HG02759 (cell line): ENCODE results near the gene CFD.
A peak's percentile ranks its signal among the peaks of the same experiment; 100 is the strongest.
"Not testable (repeated sequence)": the region's sequence is repeated elsewhere in the genome, so short reads cannot be mapped to it uniquely, and the experiment has no call there.

ENCODE experiments used
- ATAC-seq: cut with Tn5 transposase; IDR thresholded peaks from one replicate; pipeline ENCODE4 v1.9.1; 2021; ENCODE audit warnings: mild to moderate bottlenecking, moderate library complexity; ENCODE audit not compliant: unreplicated experiment

CFD gene

DNA sequence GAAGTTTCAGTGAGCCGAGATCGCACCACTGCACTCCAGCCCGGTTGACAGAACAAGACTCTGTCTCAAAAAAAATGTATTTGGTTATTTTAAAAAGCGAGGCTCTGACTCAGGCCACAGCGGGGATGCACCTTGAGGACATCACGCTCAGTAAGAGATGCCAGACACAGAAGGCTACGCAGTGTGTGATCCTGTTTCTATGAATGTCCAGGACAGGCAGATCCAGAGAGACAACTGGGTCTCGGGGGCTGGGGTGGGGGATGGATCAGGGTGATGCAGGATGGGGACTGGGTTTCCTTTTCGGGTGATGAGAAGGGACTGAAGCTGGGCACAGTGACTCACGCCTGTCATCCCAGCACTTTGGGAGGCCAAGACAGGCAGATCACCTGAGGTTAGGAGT is 28.1 kb downstream of the CFD start:
- no peak for ATAC-seq

DNA sequence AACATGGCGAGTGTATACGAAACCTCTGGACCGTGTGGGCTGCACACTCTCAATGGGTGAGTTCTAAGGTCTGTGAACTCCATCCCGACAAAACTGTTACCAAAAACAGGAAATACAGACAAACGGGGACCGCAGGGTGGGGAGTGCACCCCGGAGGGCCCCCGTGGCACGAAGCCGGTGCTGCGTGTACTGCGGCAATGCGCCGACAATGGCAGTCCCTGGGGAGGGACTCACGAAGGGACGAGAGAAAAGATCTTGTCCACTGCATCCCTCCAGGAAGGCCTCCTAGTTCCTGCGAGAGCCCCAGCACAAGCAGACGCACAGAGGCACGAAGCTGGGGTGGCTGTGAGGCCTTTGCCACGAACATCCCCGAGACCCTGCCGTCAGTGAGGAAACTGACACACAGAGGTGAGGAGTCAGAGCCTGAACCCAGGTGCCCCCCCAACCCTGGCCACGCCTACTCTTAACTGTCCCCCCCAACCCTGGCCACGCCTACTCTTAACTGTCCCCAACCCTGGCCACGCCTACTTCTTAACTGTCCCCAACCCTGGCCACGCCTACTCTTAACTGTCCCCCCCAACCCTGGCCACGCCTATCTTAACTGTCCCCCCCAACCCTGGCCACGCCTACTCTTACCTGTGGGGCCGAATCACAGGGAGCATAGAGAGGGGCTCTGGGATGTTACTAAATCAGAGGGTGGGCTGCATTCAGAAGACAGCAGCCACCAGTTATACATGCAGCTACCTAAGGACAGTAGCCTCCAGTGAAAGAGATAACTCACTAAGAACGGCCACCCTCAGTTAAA is 29.3 kb downstream of the CFD start:
- ATAC-seq: no peak

DNA sequence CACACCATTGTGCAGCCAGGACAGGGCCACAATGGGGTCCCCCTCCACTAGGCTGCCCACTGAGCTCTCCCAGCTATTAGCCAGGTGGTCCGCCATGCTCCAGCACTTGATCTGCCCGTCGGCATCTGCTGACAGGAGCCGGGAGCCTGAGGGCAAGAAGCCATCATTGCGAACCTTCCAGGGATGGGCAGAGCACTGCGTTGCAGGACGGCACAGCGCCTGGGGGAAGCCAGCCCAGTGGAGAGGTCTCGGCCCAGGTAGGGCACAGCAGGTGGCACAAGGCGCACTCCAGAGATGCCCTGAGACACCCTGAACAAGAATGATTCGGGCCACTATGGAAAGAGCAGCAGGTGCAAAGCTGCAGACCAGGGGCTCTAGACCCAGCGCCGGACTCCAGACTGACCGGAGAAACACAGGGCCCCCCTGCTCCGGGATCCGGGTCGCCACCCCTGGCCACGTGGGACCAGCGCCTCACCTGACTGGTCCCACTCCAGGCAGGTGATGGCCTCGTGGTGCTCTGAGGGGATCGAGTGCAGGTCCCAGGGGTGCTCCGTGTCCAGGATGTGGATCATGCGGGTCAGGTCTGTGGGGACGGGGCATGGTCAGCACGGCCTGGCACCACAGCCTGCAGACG is 30.3 kb downstream of the CFD start:
- no peak for ATAC-seq

DNA sequence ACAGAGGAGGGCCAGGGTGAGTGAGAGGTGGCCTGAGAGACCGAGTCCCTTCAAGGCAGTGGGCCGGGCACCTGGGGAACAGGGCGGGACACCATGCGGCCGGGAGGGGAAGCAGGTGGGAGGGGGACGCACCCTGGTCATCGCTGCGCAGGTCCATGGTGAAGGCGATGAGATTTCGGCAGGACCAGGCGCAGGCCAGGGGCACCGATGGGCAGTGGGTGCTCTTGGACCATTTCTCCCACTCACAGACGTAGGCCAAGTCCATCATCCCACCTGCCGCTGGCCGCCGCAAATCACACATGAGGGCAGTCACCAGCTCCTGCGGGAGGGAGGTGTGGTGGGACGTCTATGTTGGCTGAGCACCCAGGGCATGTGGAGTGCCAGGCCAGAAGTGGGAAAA is 31.4 kb downstream of the CFD start:
- ATAC-seq: no peak

DNA sequence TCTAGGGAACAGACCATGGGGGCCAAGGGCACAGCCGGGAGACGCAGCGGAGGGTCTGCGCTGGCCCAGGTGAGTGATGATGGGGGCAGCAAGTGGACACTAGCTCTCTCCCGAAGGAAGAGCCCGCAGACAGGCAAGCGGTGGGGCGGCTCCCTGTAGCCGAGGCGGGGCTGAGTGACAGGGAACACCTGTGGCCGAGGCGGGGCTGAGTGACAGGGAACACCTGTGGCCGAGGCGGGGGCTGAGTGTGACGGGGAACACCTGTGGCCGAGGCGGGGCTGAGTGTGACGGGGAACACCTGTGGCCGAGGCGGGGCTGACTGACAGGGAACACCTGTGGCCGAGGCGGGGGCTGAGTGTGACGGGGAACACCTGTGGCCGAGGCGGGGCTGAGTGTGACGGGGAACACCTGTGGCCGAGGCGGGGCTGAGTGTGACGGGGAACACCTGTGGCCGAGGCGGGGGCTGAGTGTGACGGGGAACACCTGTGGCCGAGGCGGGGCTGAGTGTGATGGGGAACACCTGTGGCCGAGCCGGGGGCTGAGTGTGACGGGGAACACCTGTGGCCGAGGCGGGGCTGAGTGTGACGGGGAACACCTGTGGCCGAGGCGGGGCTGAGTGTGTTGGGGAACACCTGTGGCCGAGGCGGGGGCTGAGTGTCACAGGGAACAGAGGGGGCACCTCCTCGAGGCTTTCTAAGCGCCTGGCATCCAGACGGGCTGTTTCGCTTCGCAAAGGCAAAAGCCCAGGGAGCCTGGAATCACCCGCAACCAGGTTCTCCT is 32.1 kb downstream of the CFD start:
- ATAC-seq: not testable (repeated sequence)

DNA sequence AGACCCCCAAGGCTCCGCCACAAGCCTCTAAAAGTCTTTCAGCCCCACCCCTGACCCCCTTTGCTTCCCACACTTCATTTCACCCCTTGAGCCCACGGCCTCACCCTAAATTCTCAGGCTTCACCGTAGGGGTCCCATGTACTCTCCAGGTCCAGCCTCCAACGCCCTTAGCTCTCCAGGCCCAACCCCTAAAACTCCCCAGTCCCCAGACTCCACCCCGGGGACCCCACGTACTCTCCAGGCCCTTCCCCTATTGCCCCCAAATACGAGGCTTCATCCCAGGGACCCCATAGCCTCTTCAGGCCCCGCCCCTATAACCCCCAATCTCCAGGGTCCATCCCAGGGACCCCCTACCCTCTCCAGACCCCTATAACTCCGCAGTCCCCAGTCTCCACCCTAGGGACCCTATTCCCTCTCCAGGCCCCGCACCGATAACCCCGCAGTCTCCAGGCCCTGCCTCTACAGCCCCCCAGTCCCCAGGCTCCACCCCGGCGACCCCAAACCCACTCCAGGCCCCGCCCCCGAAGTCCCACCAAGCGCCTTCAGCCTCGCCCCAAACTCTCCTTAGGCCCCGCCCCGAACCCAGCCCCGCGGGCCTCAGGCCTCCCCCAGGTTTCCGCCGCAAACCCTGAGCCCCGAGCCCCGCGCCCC is 32.9 kb downstream of the CFD start:
- ATAC-seq: no peak

DNA sequence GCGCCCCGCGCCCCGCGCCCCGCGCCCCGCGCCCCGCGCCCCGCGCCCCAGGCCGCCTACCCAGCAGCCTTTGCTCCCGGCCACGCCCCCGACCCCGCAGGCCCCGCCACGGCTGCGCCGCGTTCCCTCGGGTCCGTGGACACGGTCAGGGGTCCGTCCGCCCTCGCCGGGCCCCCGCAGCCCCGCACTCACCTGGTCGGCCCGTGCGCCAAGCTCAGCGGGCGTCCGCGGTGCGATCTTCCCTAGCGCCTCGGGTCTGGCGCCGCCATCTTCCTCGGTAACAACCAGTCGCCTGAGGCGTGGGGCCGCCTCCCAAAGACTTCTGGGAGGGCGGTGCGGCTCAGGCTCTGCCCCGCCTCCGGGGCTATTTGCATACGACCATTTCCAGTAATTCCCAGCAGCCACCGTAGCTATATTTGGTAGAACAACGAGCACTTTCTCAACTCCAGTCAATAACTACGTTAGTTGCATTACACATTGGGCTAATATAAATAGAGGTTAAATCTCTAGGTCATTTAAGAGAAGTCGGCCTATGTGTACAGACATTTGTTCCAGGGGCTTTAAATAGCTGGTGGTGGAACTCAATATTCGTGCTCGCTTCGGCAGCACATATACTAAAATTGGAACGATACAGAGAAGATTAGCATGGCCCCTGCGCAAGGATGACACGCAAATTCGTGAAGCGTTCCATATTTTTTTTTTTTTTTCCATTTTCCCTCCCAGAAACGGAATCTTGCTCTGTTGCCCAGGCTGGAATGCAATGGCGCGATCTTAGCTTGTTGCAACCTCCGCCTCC is 33.6 kb downstream of the CFD start, which contains the start of the genes MED16 and RNU6-9:
Gene MED16 (minus strand): TSS at position 294 of the 796 bp plus-strand sequence. CDS start 2,056 bp downstream, outside the sequence.
Gene RNU6-9 (plus strand): TSS at position 591 of the 796 bp plus-strand sequence.
- peak; percentile 85 for ATAC-seq

DNA sequence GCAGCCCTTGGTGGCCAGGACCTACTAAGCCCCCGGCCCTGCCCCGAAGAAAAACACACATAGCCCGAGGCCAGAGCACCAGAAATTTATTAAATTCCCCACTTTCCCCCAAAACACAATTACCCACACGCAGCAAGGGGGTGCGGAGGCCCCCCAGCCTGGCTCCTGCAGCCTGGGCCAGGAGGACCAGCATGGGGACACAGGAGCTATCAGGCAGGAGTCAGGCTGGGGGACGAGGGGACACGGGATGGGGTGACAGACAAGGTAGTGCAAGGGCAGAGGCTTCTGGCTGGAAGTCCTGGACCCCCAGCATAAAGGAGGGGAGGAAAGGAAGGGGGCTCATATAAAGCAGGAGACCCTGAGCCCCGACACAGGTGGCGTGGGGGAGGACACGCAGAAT is 37.0 kb downstream of the CFD start:
- ATAC-seq: no peak

DNA sequence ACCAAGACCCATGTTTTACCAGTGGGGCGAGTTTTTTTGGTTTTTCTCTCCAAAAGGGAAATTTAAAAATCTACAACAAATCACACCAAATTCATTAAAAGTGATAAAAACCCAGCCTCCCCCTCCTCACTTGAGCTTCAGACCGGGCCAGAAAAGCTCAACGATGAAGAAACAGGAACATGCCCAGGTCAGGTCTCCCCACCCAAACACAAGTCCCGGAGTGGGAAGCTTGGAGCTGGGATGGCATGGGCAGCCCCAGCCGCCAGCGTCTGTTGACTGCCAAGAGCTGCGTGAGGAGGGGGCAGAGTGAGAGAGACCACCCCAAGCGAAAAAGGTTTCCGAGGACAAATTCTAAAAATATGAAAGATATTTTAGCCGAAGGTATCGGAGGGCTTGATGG is 37.5 kb downstream of the CFD start:
- no peak for ATAC-seq

DNA sequence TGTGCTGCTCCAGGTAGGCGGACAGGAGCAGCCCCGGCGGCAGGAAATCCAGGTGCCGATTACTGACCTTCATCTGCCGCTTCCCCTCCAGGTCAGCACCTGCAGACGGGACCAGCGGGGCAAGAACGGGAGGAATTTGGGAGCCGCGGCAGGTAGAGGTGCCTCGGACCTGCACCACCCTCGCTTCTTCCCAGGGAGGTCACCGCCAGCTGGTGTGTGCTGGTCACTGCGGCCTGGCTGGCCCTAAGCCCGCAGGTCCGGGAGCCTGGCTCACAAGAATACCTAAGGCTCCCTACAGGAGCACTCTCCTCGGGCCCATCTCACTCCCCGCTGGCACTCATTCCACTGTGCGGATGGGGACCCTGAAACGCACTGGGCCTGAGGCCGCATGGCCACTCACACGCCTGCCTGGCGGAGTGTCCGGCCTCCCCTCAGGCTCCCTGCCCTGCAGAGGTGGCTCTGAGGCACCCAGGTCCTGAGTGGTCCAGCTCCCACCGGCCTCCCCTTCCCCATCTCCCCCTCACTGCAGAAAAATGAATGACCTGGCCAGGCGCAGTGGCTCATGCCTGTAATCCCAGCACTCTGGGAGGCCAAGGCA is 38.1 kb downstream of the CFD start:
- no peak for ATAC-seq

DNA sequence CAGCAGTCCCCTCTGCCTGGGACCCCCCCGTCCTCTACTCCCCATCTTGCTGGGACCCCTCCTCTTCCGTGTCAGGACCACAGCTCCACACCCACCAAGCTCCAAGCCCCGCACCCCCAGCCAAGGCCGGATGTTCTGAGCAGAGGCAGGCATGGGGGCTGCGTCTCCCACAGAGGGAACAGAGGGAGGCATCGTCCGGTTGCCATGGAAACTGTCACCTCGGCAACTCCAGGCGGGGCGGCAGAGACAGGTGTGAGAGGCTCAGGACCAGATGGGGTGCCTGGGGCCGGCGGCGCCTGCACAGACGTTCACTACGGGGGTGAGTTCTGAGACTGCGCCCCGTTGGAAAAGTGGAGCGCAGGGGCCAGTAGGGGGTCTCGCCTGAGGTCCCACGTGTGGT is 39.2 kb downstream of the CFD start:
- ATAC-seq: no peak

DNA sequence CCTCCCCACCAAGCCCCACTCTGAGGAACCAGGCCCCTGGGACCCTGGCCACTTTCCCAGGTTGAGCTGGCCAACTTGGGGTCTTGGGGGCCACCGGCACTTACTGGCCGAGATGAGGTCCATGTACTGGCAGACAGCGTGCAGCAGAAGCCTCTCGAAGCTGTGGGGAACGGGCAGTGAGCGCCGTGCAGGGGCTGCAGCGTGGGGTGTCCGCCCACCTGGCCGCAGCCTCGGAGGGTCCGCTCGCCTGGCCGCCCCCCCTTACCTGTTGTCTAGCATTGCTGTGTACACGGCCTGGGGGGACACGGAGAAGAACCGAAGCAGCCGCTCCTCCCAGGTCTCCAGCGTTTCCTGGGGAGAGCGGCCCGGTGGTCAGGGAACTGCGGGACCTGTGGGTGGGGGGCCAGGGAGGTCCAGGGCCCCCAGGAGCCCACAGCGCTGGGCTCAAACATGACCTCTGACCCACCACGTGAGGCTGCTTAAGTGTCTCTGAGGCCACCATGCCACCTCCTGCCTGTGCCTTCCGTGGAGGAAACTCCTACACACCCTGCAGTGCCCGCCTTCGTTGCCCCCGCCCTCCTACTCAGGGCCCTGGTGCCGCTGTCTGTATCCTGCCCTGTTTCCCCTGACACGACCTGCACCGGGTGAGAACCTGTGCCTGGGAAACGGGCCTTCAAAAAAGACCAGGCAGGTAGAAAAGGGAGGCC is 40.0 kb downstream of the CFD start:
- no peak for ATAC-seq

DNA sequence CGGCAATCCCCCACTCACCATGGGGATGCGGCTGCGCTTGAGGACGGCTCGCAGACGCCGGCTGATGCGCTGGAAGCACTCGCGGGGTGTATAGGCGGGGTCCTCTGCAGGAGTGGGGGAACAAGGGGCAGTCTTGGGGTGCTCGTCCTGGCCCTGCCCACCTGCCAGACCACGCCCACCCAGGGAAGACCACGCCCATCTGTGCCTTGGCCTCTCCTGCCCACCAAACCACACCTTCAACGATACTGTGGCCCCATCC is 40.5 kb downstream of the CFD start:
- ATAC-seq: no peak

DNA sequence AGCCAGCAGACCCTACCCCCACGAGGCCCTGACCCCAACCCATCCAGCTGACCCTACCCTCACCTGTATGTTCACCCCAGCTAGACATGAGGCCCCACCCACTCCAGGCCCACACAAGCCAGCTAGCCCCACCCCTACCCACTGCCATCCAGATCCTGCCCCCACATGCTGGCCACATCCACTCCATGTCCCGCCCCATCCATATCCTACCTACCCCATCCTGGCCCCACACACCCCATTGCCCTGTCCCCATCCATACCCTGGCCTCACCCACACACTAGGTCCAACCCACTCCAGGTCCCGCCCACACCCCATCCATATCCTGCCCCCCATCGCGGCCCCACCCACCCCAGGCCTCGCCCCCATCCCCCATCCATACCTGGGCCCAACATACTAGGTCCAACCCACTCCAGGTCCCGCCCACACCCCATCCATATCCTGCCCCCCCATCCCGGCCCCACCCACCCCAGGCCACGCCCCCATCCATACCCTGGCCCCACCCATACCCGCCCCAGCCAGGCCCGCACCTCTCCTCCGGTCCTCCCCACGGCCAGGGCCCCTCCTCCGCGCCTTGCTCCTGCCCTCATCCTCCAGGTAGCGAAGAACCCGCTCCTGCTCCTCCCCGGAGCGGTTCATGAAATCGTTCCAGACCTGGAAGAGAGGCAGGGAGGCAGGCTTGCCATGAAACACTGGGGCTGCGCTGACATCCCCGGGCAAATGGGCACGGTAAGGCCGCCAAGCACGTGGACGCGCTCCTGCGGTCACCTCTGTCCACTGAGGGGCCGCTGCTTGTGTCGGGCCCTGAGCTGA is 41.0 kb downstream of the CFD start:
- ATAC-seq: no peak

DNA sequence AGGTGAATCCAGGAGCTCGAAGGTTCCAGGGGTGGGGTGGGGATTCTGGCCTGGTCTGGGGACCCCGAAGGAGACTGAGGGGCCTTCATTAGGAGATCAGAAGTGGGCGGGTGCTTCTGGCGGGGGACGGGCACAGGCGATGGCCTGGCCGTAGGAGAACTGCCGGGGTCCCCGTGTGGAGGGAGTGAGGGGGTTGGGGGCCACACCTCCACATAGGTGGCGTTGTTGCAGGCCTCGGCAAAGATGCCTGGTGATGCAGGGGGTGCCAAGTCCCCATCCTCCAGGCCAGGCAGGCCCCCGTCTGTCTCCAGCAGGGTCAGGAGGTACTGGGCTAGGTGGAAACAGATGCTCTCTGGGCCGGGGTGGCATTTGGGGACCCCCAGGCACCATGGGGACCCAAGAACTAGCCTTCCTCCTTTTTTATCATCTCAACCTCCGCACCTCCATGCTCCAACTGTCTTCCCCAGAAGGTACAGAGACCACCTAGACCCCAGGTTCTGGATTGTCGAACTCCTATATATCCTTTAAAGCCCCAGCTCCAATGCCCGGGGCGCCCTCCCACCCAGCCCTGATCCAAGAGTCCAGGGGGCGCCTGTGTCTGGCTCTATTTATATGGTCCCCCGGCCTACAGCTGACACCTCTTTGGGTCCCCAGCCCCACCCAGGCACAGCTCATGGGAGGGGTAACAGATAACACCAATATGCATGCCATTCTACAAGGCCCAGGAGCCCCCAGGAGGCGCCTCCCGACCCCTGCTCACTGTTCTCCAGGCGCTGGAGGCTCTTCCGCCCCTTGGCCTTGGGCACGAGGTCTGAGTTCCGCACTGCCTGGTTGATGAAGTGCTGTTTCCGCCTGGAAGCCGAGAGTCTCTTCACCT is 42.0 kb downstream of the CFD start:
- no peak for ATAC-seq

DNA sequence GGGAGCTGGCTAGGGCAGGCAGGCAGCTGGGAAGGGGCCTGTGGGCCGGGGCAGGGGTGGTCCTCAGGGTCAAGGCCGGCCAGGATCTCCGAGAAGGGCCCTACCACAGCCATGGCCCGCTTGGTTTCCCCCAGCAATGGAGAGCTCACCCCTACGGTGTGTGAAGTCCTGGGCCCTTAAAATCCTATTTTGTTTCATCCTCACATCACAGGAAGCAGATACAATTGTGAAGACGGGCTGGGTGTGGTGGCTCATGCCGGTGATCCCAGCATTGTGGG is 42.6 kb downstream of the CFD start:
- no peak for ATAC-seq

DNA sequence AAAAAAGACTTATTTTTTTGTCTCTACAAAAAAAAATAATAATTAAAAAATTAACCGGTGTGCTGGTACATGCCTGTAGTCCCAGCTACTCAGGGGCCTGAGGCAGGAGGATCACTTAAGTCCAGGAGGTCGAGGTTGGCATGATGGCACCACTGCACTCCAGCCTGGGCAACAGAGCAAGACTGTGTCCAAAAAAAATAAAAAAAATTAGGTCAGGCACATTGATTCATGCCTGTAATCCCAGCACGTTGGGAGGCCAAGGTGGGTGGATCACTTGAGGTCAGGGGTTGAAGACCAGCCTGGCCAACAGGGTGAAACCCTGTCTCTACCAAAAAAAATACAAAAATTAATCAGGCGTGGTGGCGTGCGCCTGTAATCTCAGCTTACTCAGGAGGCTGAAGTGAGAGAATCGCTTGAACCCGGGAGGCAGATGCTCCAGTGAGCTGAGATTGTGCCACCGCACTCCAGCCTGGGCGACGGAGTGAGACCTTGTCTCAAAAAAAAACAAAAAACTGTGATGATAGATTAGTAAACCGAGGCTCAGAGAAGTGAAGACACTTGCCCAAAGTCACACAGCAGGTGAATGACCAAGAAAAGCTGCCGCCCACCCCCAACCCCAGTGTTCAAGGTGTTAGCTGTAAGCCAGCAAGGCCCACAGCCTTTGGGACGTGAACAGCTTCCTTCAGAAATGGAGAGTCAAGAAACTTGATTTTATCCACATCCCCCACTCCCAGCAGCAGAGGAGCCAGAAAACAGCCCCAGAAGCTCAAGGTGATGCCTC is 43.2 kb downstream of the CFD start:
- ATAC-seq: no peak
